Measurements from ENCODE around the gene RPLP1.

RPLP1 gene

DNA sequence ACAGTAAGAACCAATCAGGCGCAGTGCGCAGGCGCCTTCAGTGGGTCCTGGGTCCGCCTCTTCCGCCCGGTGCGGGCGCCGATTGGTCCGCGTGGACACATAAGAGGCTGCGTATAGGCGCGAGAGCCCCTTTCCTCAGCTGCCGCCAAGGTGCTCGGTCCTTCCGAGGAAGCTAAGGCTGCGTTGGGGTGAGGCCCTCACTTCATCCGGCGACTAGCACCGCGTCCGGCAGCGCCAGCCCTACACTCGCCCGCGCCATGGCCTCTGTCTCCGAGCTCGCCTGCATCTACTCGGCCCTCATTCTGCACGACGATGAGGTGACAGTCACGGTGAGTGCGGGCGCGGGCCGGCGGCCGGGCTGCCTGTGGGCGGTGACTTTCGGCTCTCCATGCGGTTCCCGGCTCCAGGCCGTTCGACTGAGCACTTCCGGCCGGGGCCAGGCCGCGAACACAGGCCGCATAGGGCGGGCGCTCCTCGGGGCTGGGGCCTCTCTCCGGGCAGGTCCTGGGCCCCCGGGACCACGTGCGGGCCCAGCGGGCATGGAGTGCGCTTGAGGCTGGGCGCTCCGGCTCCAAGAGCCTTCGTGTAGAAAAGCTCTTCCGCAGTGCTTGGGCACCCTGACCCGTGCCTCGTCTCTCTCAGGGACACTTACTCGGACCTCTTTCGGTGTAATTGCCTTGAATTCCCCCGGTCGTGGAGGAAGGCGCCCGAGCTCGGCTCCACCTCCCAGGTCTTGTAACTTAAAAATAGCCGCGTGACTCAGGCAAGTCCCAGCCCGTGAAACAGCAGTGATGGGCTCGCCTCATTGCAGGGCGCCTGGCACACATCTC, at the start of gene RPLP1:
Gene RPLP1, plus strand, starts transcription at position 127 of the 830 bp plus-strand sequence. Its CDS starts 131 bp downstream, at position 258.
- peak within 1 kb of the TSS; percentile 73 for H3K27ac ChIP-seq
- peaks cover 40% of the 10 kb centered on the region for H3K36me3 ChIP-seq (replicated peaks)
- no peaks in the 10 kb centered on the region for H3K27me3 ChIP-seq (replicated peaks)
- in situ Hi-C loops (cut with HindIII; ENCODE audit: low pct_ligation_motif_present, low sequenced_read_pairs): no loop called here
- TF ChIP-seq, protein P1, sequence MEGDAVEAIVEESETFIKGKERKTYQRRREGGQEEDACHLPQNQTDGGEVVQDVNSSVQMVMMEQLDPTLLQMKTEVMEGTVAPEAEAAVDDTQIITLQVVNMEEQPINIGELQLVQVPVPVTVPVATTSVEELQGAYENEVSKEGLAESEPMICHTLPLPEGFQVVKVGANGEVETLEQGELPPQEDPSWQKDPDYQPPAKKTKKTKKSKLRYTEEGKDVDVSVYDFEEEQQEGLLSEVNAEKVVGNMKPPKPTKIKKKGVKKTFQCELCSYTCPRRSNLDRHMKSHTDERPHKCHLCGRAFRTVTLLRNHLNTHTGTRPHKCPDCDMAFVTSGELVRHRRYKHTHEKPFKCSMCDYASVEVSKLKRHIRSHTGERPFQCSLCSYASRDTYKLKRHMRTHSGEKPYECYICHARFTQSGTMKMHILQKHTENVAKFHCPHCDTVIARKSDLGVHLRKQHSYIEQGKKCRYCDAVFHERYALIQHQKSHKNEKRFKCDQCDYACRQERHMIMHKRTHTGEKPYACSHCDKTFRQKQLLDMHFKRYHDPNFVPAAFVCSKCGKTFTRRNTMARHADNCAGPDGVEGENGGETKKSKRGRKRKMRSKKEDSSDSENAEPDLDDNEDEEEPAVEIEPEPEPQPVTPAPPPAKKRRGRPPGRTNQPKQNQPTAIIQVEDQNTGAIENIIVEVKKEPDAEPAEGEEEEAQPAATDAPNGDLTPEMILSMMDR (IDR thresholded peaks at IDR 0.05; ENCODE audit: low read depth, low read length, missing control alignments): no peak
- peak within 1 kb of the TSS; percentile 93 for H3K4me3 ChIP-seq (ENCODE audit: low read depth, low read length)
- DNase-seq: peak; percentile 91

DNA sequence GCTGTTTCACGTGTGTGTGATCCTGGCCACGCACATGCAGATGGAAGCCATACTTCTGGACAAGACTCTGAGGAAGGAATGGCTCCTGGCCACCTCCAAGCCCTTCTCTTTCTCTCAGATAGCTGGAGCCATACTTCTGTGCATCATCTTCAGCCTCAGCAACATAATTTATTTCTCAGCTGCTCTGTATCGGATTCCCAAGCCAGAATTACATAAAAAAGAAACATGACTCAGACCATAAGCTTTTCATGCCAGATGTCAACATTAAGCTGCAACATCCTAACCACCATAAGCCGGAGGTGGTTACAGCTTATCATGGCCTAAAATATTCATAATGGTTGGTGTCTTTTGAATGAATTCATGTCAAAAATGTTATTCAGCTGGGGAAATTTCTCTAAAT, 49.0 kb upstream of the RPLP1 start:
- in situ Hi-C loops (cut with HindIII; ENCODE audit: low pct_ligation_motif_present, low sequenced_read_pairs): no loop called here
- Histone ChIP-seq H3K36me3 (replicated peaks) (no peaks in the 10 kb centered on the region), H3K27ac (peak overlapping the region; percentile 41), H3K27me3 (replicated peaks) (no peaks in the 10 kb centered on the region), H3K4me3 (ENCODE audit: low read depth, low read length) (no peak overlapping the region)
- TF ChIP-seq, protein P1 (IDR thresholded peaks at IDR 0.05; ENCODE audit: low read depth, low read length, missing control alignments): no peak
- DNase-seq: peak; percentile 86

DNA sequence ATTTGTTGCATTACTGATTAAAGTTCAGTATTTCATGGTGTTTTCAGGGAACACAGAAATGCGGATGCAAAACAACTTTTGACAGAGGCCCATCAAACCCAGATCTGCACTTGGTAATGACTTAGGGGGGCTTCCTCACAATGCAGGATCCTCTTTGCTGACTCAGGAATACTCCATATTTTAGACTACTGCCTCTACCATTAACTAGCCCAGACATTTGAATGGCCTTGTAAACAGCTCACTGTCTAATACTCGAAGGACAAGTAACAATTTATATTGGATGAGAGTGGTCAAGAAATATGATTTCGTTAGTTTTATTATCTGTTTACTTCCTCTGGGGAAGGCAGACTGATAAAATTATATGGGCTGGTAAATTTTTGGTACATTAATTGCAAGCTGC, 47.5 kb upstream of the RPLP1 start:
- in situ Hi-C loops (cut with HindIII; ENCODE audit: low pct_ligation_motif_present, low sequenced_read_pairs): no loop called here
- DNase-seq: no peak
- Histone ChIP-seq H3K4me3 (ENCODE audit: low read depth, low read length) (no peak overlapping the region), H3K27me3 (replicated peaks) (no peaks in the 10 kb centered on the region), H3K27ac (no peak overlapping the region), H3K36me3 (replicated peaks) (no peaks in the 10 kb centered on the region)
- TF ChIP-seq, protein P1 (IDR thresholded peaks at IDR 0.05; ENCODE audit: low read depth, low read length, missing control alignments): no peak

DNA sequence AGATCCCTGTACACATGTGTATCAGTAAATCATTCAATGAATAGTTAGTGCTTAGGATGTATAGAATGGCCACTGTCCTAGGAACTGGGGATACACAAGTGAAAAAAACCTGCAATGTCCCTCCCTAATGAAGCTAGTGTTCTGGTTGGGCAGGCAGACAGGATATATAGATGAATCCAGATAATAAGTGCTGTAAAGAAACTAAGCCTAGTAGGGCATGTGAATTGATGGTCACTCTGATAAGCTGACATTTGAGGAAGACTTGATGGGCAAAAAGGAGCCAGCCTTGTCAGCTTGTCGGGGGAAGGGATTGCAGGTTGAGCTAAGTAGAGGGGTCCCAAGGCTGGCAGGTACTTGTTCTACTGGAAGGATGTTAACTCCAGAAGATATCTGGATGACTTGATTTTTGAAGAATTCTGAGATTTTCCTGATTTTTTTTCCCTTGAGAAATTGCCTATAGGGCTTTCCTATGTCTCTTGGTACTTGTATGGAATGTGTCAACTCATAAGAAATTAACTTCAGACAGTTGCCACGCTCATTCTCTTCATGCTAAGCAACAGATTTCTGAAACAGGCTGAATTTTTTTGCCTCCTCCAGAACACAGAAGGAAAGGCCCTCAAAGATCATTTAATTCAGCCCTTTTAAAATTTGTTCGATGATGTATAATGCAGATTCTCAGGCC, 44.8 kb upstream of the RPLP1 start:
- H3K27ac ChIP-seq: no peak overlapping the region
- in situ Hi-C loops (cut with HindIII; ENCODE audit: low pct_ligation_motif_present, low sequenced_read_pairs): no loop called here
- TF ChIP-seq, protein P1 (IDR thresholded peaks at IDR 0.05; ENCODE audit: low read depth, low read length, missing control alignments): no peak
- no peak overlapping the region for H3K4me3 ChIP-seq (ENCODE audit: low read depth, low read length)
- no peaks in the 10 kb centered on the region for H3K36me3 ChIP-seq (replicated peaks)
- no peaks in the 10 kb centered on the region for H3K27me3 ChIP-seq (replicated peaks)
- DNase-seq: no peak

DNA sequence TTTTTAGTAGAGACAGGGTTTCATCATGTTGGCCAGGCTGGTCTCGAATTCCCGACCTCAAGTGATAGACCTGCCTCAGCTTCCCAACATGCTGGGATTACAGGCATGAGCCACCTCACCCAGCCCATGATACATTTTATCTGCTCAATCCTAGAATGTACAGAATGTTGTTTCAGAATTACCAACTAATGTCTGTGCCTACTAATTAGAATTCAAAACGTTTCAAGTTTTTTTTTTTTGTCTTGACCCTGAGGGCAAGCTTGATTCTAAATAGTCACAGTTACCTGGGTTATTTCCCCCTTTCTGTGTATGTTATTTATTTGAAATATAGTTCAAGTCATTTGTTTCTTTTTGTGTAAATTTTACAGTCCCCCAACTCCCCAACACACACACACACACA, 43.8 kb upstream of the RPLP1 start:
- no peak overlapping the region for H3K27ac ChIP-seq
- in situ Hi-C loops (cut with HindIII; ENCODE audit: low pct_ligation_motif_present, low sequenced_read_pairs): no loop called here
- DNase-seq: no peak
- no peak overlapping the region for H3K4me3 ChIP-seq (ENCODE audit: low read depth, low read length)
- TF ChIP-seq, protein P1 (IDR thresholded peaks at IDR 0.05; ENCODE audit: low read depth, low read length, missing control alignments): no peak
- no peaks in the 10 kb centered on the region for H3K27me3 ChIP-seq (replicated peaks)
- H3K36me3 ChIP-seq (replicated peaks): no peaks in the 10 kb centered on the region

Measured in brain microvascular endothelial cell (primary cell).